Epithelial cell of esophagus (primary cell): ENCODE measurements around the gene TBC1D16.

Source experiments
- DNase-seq: peaks from one replicate; pipeline ENCODE4 v3.0.0; 2010; ENCODE audit warnings: low read depth
- H3K4me3 ChIP-seq: 2 replicates; pipeline ENCODE4 v1.5.1; 2011; ENCODE audit warnings: mild to moderate bottlenecking, low read length, control low read depth
- CTCF ChIP-seq: IDR thresholded peaks from 2 replicates; pipeline ENCODE4 v1.5.1; 2011; ENCODE audit warnings: low read depth, mild to moderate bottlenecking, low read length, control low read depth, inconsistent platforms; ENCODE audit not compliant: insufficient read depth; ENCODE audit errors: missing control alignments

TBC1D16 gene

GRCh38 chr17:79974566-79975497 is 60.8 kb downstream of the TBC1D16 start:
- H3K4me3 ChIP-seq: no peak overlapping the region
- no peak for TF ChIP-seq CTCF
- no peak for DNase-seq

GRCh38 chr17:79971651-79972050 is 64.0 kb downstream of the TBC1D16 start:
- TF ChIP-seq CTCF: no peak
- DNase-seq: no peak
- no peak overlapping the region for H3K4me3 ChIP-seq

GRCh38 chr17:79970576-79971068 is 65.0 kb downstream of the TBC1D16 start:
- no peak for TF ChIP-seq CTCF
- DNase-seq: peak; percentile 48
- no peak overlapping the region for H3K4me3 ChIP-seq

- H3K4me3 ChIP-seq: no peak overlapping the region
- peak; percentile 89 for DNase-seq
- TF ChIP-seq CTCF: no peak
Measured at GRCh38 chr17:79969906-79970305, 65.8 kb downstream of the TBC1D16 start.

- no peak for TF ChIP-seq CTCF
- no peak overlapping the region for H3K4me3 ChIP-seq
- no peak for DNase-seq
Measured at GRCh38 chr17:79968116-79968515, 67.6 kb downstream of the TBC1D16 start.

GRCh38 chr17:79966681-79967080 is 69.0 kb downstream of the TBC1D16 start:
- TF ChIP-seq CTCF: no peak
- no peak overlapping the region for H3K4me3 ChIP-seq
- DNase-seq: no peak
